Mucosa of stomach (tissue), 1 donor: ENCODE data around the gene C16orf95.
A peak's percentile ranks its signal among the peaks of the same experiment; 100 is the strongest.

ENCODE experiments used
- H3K27me3 ChIP-seq: one replicate; pipeline ENCODE4 v1.7.0; 2013; ENCODE audit warnings: mild to moderate bottlenecking, low read length; ENCODE audit not compliant: control insufficient read depth, insufficient read depth
- H3K36me3 ChIP-seq: one replicate; pipeline ENCODE4 v1.7.0; 2013; ENCODE audit warnings: low read length; ENCODE audit not compliant: control insufficient read depth, insufficient read depth
- H3K4me1 ChIP-seq: one replicate; pipeline ENCODE4 v1.7.0; 2013; ENCODE audit warnings: mild to moderate bottlenecking, low read length; ENCODE audit not compliant: control insufficient read depth, insufficient read depth
- H3K4me3 ChIP-seq: one replicate; pipeline ENCODE4 v1.7.0; 2013; ENCODE audit warnings: low read length
- H3K9ac ChIP-seq: one replicate; pipeline ENCODE4 v1.7.0; 2013; ENCODE audit warnings: mild to moderate bottlenecking, low read length, moderate library complexity
- H3K9me3 ChIP-seq: one replicate; pipeline ENCODE4 v1.7.0; 2013; ENCODE audit warnings: mild to moderate bottlenecking, low read length, moderate library complexity; ENCODE audit not compliant: control insufficient read depth
- donor health status: Pancreatic carcinoma.

Gene C16orf95

DNA sequence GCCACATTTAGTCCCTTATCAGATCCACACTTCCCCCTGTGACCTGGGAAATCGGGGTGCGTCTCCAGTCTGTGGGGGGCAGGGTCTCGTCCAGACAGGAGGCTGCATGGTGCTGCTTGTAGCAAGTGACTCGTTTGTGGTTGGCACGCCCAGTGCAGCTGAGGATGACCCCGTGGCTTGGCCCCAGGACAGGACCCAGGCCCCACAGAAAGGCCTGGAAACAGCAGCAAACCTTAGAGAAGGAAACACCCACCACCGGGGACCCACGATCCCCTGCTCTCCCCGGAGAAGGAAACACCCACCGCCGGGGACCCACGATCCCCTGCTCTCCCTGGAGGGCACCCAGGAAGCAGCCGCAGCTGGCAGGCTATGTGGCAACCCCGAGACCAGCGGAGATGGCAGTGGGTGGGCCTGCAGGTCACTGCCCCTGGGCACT lies 8.2 kb upstream of the C16orf95 start:
- H3K4me1 ChIP-seq = peaks cover 8% of the 10 kb centered on the region

GRCh38 chr16:87324411-87325275 lies 7.5 kb upstream of the C16orf95 start:
- no peaks in the 10 kb centered on the region for H3K9me3 ChIP-seq
- H3K27me3 ChIP-seq = no peaks in the 10 kb centered on the region
- no peak overlapping the region for H3K9ac ChIP-seq
- no peak overlapping the region for H3K4me3 ChIP-seq
- H3K36me3 ChIP-seq = no peaks in the 10 kb centered on the region
- peaks cover 8% of the 10 kb centered on the region for H3K4me1 ChIP-seq

More for the DNA sequence above, 8.2 kb upstream of the C16orf95 start:
- no peaks in the 10 kb centered on the region for H3K36me3 ChIP-seq
- no peak overlapping the region for H3K9ac ChIP-seq
- no peak overlapping the region for H3K4me3 ChIP-seq
- no peaks in the 10 kb centered on the region for H3K27me3 ChIP-seq
- no peaks in the 10 kb centered on the region for H3K9me3 ChIP-seq

- Histone ChIP-seq H3K4me1 (peaks cover 8% of the 10 kb centered on the region), H3K9ac (no peak overlapping the region), H3K9me3 (no peaks in the 10 kb centered on the region), H3K36me3 (no peaks in the 10 kb centered on the region), H3K4me3 (no peak overlapping the region), H3K27me3 (no peaks in the 10 kb centered on the region)
These were observed 6.7 kb upstream of the C16orf95 start for GRCh38 chr16:87323727-87324410.

- no peak overlapping the region for H3K9ac ChIP-seq
- no peaks in the 10 kb centered on the region for H3K27me3 ChIP-seq
- peaks cover 13% of the 10 kb centered on the region for H3K4me1 ChIP-seq
- H3K4me3 ChIP-seq = no peak overlapping the region
- H3K36me3 ChIP-seq = no peaks in the 10 kb centered on the region
- no peaks in the 10 kb centered on the region for H3K9me3 ChIP-seq
These were observed 5.9 kb upstream of the C16orf95 start for GRCh38 chr16:87322833-87323726.

DNA sequence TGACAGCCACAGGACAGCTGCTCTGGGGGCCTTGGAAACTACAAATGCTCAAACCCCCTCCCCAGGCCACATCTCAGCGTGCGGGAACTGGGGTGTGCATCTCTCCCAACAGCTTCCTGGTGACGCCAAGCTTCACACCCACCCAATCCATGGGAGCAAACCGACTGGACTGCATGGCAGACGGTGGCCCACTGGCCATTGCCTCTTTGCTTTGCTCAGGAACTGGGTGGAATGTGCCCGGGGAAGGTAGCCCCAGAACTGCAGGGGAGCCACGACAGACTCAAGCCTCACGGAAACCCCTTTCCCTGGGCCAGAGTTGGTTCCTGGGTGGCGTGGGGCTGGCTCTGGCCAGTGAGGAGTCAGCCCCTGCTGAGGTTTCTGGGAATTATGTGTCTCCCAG lies 5.2 kb upstream of the C16orf95 start:
- Histone ChIP-seq H3K27me3 (no peaks in the 10 kb centered on the region), H3K36me3 (no peaks in the 10 kb centered on the region), H3K9me3 (no peaks in the 10 kb centered on the region), H3K9ac (no peak overlapping the region), H3K4me1 (peaks cover 16% of the 10 kb centered on the region), H3K4me3 (no peak overlapping the region)

DNA sequence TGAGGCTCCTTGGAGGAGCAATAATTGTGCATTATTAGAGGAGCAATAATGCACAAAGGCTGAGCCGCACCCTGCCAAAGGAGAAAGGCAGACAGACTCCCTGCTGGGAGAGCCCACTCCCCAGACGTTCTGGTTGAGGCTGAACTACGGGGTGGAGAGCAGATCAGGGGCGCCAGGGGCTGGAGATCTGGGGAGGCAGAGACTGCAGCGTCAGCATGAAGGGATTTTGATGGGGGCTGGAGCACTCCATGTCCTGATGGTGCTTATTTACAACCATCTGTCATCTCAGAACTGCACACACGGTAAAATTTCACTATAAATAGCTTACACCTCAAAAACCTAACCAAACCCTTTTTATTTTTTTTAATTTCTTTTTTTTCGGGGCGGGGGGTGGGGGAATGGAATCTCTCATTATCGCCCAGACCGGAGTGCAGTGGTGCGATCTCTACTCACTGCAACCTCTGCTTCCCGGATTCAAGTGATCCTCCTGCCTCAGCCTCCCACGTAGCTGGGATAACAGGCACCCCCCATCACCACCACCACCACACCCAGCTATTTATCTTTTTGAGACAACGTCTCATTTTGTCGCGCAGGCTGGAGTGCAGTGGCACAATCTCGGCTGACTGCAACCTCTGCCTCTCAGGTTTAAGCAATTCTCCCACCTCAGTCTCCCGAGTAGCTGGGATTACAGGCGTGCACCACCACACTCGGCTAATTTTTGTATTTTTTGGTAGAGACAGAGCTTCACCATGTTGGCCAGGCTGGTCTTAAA lies 4.3 kb upstream of the C16orf95 start:
- H3K36me3 ChIP-seq = no peaks in the 10 kb centered on the region
- no peaks in the 10 kb centered on the region for H3K9me3 ChIP-seq
- peaks cover 16% of the 10 kb centered on the region for H3K4me1 ChIP-seq
- no peak overlapping the region for H3K9ac ChIP-seq
- no peaks in the 10 kb centered on the region for H3K27me3 ChIP-seq
- no peak overlapping the region for H3K4me3 ChIP-seq

GRCh38 chr16:87320510-87321227 lies 3.5 kb upstream of the C16orf95 start:
- Histone ChIP-seq H3K9me3 (no peaks in the 10 kb centered on the region), H3K4me3 (no peak overlapping the region), H3K4me1 (peaks cover 16% of the 10 kb centered on the region), H3K27me3 (no peaks in the 10 kb centered on the region), H3K9ac (no peak overlapping the region), H3K36me3 (no peaks in the 10 kb centered on the region)

DNA sequence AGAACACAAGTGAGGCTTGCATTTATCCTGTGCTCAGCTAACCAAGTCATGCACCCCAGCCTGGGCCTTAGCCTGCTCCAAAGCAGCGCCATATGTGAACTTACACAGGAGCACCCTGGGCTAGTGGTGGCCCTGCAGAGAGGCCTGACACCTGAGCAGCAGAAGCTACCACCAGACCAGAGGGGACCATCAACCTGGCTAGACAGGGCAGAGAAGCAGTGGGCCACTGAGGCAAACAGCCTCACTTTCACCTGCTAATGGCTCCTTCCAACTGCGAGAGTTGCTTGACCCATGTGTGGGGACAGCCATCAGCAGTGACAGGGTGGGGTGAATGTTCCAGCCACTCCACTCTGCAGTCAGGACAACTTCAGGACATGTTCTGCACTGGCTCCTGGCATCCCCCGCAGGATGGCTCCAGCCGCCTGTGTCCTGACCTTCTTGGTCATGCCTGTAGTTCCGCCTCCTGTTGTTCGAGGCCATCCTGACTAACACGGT lies 2.9 kb upstream of the C16orf95 start:
- Histone ChIP-seq H3K4me3 (no peak overlapping the region), H3K27me3 (no peaks in the 10 kb centered on the region), H3K4me1 (peaks cover 15% of the 10 kb centered on the region), H3K9me3 (no peaks in the 10 kb centered on the region), H3K9ac (no peak overlapping the region), H3K36me3 (no peaks in the 10 kb centered on the region)

GRCh38 chr16:87319011-87319410 lies 1.8 kb upstream of the C16orf95 start:
- Histone ChIP-seq H3K9ac (no peak overlapping the region), H3K4me3 (no peak overlapping the region), H3K4me1 (peaks cover 8% of the 10 kb centered on the region), H3K27me3 (no peaks in the 10 kb centered on the region), H3K36me3 (no peaks in the 10 kb centered on the region), H3K9me3 (no peaks in the 10 kb centered on the region)

GRCh38 chr16:87317750-87318644 lies 805 bp upstream of the C16orf95 start:
- Histone ChIP-seq H3K27me3 (no peaks in the 10 kb centered on the region), H3K9ac (peak overlapping the region; percentile 98), H3K9me3 (no peaks in the 10 kb centered on the region), H3K4me1 (peaks cover 8% of the 10 kb centered on the region), H3K36me3 (no peaks in the 10 kb centered on the region), H3K4me3 (peak overlapping the region; percentile 71)
